ENCODE results near the gene GGCT. TPM values are rescaled to one million over a fixed set of nuclear protein-coding genes. Genes with fewer than 3 reads are reported as not detected.
"Not testable (repeated sequence)": the region's sequence is repeated elsewhere in the genome, so short reads cannot be mapped to it uniquely, and the experiment has no call there.

The GGCT gene
- total and polyA plus RNA-seq, 4 donors: 16.7 to 64.2 (median 25.9) TPM

- ATAC-seq (ENCODE audit: low FRiP score) (no peak), DNase-seq (no peak)
- H3K9me3 ChIP-seq (ENCODE audit: control insufficient read depth, low read length): no peaks in the 10 kb centered on the region
- WGBS, 2 donors: 92 to 95% methylated on average over 1 of the region's 1 CpG
- no peak overlapping the region for H3K4me3 ChIP-seq (ENCODE audit: low read length in 2 of 2)
- peaks cover 0 to 1% of the 10 kb centered on the region in 2 donors for H3K36me3 ChIP-seq (ENCODE audit: control insufficient read depth in 1 of 2, insufficient read depth in 2 of 2, low read length in 1 of 2)
- H3K27me3 ChIP-seq (ENCODE audit: control insufficient read depth in 1 of 2, insufficient read depth in 2 of 2, low read length in 1 of 2): no peaks in the 10 kb centered on the region
- H3K4me1 ChIP-seq (ENCODE audit: control insufficient read depth in 1 of 2, insufficient read depth in 2 of 2, low read length in 2 of 2): peaks cover 0 to 3% of the 10 kb centered on the region in 2 donors
- intact Hi-C loops (cut with DNase I): no loop called here
- H3K27ac ChIP-seq (ENCODE audit: low read depth in 1 of 2, low read length in 2 of 2): no peak overlapping the region
These were observed 7.5 kb upstream of the GGCT start for GRCh38 chr7:30511973-30512662.

GRCh38 chr7:30511494-30511893, 6.9 kb upstream of the GGCT start:
- Histone ChIP-seq H3K9me3 (ENCODE audit: control insufficient read depth, low read length) (no peaks in the 10 kb centered on the region), H3K4me1 (ENCODE audit: control insufficient read depth in 1 of 2, insufficient read depth in 2 of 2, low read length in 2 of 2) (peaks cover 0 to 3% of the 10 kb centered on the region in 2 donors), H3K36me3 (ENCODE audit: control insufficient read depth in 1 of 2, insufficient read depth in 2 of 2, low read length in 1 of 2) (peaks cover 0 to 1% of the 10 kb centered on the region in 2 donors), H3K27ac (ENCODE audit: low read depth in 1 of 2, low read length in 2 of 2) (no peak overlapping the region), H3K27me3 (ENCODE audit: control insufficient read depth in 1 of 2, insufficient read depth in 2 of 2, low read length in 1 of 2) (no peaks in the 10 kb centered on the region), H3K4me3 (ENCODE audit: low read length in 2 of 2) (no peak overlapping the region)
- no peak for DNase-seq
- 91 to 92% methylated on average over 2 of the region's 2 CpGs for WGBS, 2 donors
- intact Hi-C loops (cut with DNase I): no loop called here
- no peak for ATAC-seq (ENCODE audit: low FRiP score)

- Histone ChIP-seq H3K4me3 (ENCODE audit: low read length in 2 of 2) (no peak overlapping the region), H3K4me1 (ENCODE audit: control insufficient read depth in 1 of 2, insufficient read depth in 2 of 2, low read length in 2 of 2) (peaks cover 0 to under 1% of the 10 kb centered on the region in 2 donors), H3K27ac (ENCODE audit: low read depth in 1 of 2, low read length in 2 of 2) (no peak overlapping the region), H3K36me3 (ENCODE audit: control insufficient read depth in 1 of 2, insufficient read depth in 2 of 2, low read length in 1 of 2) (peaks cover 0 to under 1% of the 10 kb centered on the region in 2 donors), H3K9me3 (ENCODE audit: control insufficient read depth, low read length) (no peaks in the 10 kb centered on the region), H3K27me3 (ENCODE audit: control insufficient read depth in 1 of 2, insufficient read depth in 2 of 2, low read length in 1 of 2) (no peaks in the 10 kb centered on the region)
- peak; percentile 69 for ATAC-seq (ENCODE audit: low FRiP score)
- DNase-seq: no peak
- 73 to 74% methylated on average over 4 of the region's 4 CpGs for WGBS, 2 donors
- intact Hi-C loops (cut with DNase I): no loop called here
These were observed 5.8 kb upstream of the GGCT start for GRCh38 chr7:30510124-30511075.

GRCh38 chr7:30509171-30509857, 4.7 kb upstream of the GGCT start:
- H3K4me1 ChIP-seq (ENCODE audit: control insufficient read depth in 1 of 2, insufficient read depth in 2 of 2, low read length in 2 of 2); intact Hi-C loops (cut with DNase I); H3K4me3 ChIP-seq (ENCODE audit: low read length in 2 of 2); H3K27ac ChIP-seq (ENCODE audit: low read depth in 1 of 2, low read length in 2 of 2); ATAC-seq (ENCODE audit: low FRiP score); H3K9me3 ChIP-seq (ENCODE audit: control insufficient read depth, low read length); DNase-seq; H3K27me3 ChIP-seq (ENCODE audit: control insufficient read depth in 1 of 2, insufficient read depth in 2 of 2, low read length in 1 of 2); H3K36me3 ChIP-seq (ENCODE audit: control insufficient read depth in 1 of 2, insufficient read depth in 2 of 2, low read length in 1 of 2): not testable (repeated sequence)
- 57 to 62% methylated on average over 9 of the region's 9 CpGs for WGBS, 2 donors

- H3K9me3 ChIP-seq (ENCODE audit: control insufficient read depth, low read length); ATAC-seq (ENCODE audit: low FRiP score); H3K27me3 ChIP-seq (ENCODE audit: control insufficient read depth in 1 of 2, insufficient read depth in 2 of 2, low read length in 1 of 2); intact Hi-C loops (cut with DNase I); H3K36me3 ChIP-seq (ENCODE audit: control insufficient read depth in 1 of 2, insufficient read depth in 2 of 2, low read length in 1 of 2); H3K4me3 ChIP-seq (ENCODE audit: low read length in 2 of 2); DNase-seq; H3K4me1 ChIP-seq (ENCODE audit: control insufficient read depth in 1 of 2, insufficient read depth in 2 of 2, low read length in 2 of 2); H3K27ac ChIP-seq (ENCODE audit: low read depth in 1 of 2, low read length in 2 of 2): not testable (repeated sequence)
- 93 to 95% methylated on average over 9 of the region's 9 CpGs for WGBS, 2 donors
These were observed 2.8 kb upstream of the GGCT start for GRCh38 chr7:30507346-30507900.

GRCh38 chr7:30505174-30505697, 607 bp upstream of the GGCT start:
- Histone ChIP-seq H3K27ac (ENCODE audit: low read depth in 1 of 2, low read length in 2 of 2) (peak overlapping the region in 1 of 2 donors; percentile 43), H3K36me3 (ENCODE audit: control insufficient read depth in 1 of 2, insufficient read depth in 2 of 2, low read length in 1 of 2) (no peaks in the 10 kb centered on the region), H3K4me1 (ENCODE audit: control insufficient read depth in 1 of 2, insufficient read depth in 2 of 2, low read length in 2 of 2) (peaks cover 0 to 2% of the 10 kb centered on the region in 2 donors), H3K4me3 (ENCODE audit: low read length in 2 of 2) (peak overlapping the region in 1 of 2 donors; percentile 41), H3K9me3 (ENCODE audit: control insufficient read depth, low read length) (no peaks in the 10 kb centered on the region), H3K27me3 (ENCODE audit: control insufficient read depth in 1 of 2, insufficient read depth in 2 of 2, low read length in 1 of 2) (no peaks in the 10 kb centered on the region)
- WGBS, 2 donors: 9 to 10% methylated on average over 19 of the region's 19 CpGs
- intact Hi-C loops (cut with DNase I): loop anchor here in 1 of 2 donors (2.0 kb wide), 1 partner anchor 26 kb away; the partner anchor contains the start of gene NOD1
- DNase-seq (no peak), ATAC-seq (ENCODE audit: low FRiP score) (no peak)

GRCh38 chr7:30503274-30504212, 1.1 kb downstream of the GGCT start:
- whole genome bisulfite sequencing, 2 donors: 51% methylated on average over 15 of the region's 15 CpGs
- Histone ChIP-seq H3K4me3 (ENCODE audit: low read length in 2 of 2) (peak overlapping the region; percentile 52 to 80), H3K9me3 (ENCODE audit: control insufficient read depth, low read length) (no peaks in the 10 kb centered on the region), H3K27ac (ENCODE audit: low read depth in 1 of 2, low read length in 2 of 2) (no peak overlapping the region), H3K27me3 (ENCODE audit: control insufficient read depth in 1 of 2, insufficient read depth in 2 of 2, low read length in 1 of 2) (no peaks in the 10 kb centered on the region), H3K36me3 (ENCODE audit: control insufficient read depth in 1 of 2, insufficient read depth in 2 of 2, low read length in 1 of 2) (no peaks in the 10 kb centered on the region), H3K4me1 (ENCODE audit: control insufficient read depth in 1 of 2, insufficient read depth in 2 of 2, low read length in 2 of 2) (peaks cover 0 to 2% of the 10 kb centered on the region in 2 donors)
- DNase-seq (no peak), ATAC-seq (ENCODE audit: low FRiP score) (no peak)
- intact Hi-C loops (cut with DNase I): loop anchor here in 1 of 2 donors (2.0 kb wide), 1 partner anchor 25 kb away; the partner anchor contains the start of gene NOD1
